GM18499 (cell line): ENCODE results near the gene EBF3.

ENCODE experiments used
- ATAC-seq: cut with Tn5 transposase; IDR thresholded peaks from one replicate; pipeline ENCODE4 v1.9.1; 2021; ENCODE audit warnings: moderate number of reproducible peaks; ENCODE audit not compliant: insufficient read depth, unreplicated experiment

The EBF3 gene

DNA sequence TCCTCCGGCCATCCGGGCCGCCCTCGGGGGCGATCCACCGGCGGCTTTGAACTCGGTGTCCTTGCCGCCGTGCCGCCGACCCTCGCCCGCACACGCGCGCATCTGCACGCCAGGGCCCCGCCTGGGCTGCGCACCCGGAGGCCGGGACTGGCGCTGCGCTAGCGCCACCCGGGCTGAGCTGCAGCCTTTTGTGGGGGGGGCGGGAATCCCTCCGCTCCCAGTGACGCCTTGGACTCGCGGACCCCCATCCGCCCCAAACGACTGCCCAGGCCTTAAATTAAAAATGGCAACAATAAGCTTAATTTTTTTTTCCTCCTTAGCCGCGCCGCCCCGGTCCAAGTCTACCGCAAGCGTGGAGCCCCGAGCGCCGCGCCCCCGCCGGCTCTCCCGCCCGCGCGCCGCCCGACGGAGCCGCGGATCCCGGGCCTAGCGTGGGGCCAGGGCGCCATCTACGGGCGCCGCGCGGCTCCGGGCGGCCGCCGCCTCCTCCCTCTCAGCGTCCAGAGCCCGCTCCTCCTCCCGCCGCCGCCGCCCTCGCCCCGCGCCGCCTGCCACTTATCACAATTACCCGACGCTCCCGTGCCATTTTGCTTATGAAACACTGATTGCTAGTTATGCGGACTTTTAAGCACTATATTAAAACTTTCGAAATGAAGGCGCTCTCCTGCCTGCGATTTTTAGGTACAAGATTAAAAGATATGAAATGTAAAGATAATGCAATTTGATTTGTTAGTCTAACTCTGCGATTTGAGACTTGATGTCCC is 7.5 kb upstream of the EBF3 start:
- no peak for ATAC-seq

DNA sequence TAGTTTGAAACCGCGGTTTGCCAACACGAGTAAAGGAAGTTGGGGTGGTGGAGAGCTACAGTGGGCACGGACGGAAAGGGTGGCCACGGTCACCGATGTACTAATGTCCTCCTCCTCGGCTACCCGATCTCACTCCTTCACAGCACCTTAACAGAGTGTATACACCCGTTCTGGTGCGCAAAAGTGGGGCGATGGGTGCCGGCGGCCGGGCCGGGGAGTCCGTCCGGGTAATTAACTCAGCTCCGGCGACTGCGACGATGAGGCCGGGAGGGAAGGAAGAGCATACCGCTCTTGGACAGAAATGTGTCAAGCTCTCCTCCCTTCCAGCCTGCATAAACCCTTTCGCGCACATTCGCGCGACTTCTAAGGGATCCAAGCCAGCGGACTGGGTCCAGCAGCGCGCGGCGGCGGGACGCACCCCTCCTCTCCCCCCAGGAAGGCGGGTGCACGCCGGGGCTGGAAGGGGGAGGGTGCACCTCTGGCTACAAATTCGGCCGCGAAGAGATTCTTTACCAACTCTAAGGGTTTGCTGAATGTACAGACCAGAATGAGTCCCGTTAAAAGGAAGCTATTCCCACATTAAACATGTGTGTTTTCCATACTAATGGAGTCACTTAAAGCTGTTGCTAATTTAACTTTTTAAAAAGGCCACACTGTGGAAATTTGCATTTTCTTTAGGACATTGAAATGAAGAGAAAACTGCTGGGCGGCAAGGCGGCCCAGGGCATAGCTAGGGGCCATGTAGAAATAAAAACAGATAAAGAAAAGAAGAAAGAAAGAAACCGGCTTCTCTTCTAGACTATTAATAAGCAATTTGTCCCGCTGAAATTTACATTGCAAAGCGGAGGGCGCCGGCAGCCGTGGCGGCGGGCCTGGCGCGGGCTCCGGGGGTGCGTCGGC is 6.6 kb upstream of the EBF3 start:
- no peak for ATAC-seq

DNA sequence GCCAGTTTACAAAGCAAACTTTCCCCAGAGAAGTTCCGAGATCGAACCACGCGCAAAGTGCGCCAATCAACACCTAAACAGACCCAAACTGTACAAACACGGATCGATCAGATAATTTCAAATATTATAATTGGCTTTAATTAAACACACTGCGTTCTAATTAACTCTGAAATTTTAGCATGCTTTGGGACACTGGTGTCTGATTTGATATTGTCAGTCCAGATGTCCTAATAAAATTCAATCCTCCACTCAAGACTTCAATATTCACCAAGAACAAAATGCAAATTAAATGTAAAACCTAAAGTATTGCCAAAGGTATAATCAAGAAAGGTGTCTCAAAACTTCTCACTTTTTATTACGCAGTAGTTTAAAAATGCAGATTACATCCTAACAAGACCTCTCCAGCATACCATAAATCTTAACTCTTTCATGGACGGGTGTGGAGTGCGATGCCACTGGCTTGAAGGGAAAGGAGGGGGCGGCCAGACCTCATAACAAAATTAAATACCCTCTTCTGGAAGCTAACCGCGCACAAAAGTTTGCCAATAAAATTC is 5.9 kb upstream of the EBF3 start:
- ATAC-seq, result no peak

DNA sequence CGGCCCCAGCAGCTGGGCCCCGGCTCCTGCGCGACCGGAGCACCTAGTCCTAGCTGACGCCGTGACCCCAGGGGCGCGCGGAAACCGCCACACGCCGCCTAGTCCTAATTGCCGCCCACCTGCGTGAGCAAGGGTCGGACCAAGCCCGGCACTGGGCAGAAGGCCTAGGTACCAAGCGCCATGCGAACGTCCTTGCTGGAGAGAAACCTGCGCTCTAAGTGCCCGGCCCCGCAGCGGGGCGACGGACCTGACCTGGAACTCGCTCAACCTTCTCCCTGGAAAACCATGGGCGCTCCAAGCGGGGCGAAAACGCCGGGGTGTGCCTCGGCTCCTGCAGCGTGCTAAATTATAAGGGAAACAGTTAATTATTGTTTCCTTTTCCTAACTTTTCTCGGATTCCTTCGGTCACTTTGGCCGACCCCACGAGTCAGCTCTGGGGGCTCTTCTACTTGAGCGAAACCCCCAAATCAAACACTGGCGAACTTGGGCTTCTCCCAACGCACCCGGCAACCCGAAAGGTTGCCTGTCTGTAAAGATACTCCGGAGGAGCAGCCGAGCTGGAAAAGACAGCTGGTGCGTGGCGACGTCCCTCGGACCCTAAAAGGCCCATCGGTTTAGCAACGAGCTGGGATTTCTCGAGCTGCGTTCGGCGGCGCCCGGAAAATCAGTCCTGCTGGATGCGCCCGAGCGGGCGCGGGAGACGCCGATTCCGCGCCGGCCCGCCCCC is 5.3 kb upstream of the EBF3 start:
- no peak for ATAC-seq

DNA sequence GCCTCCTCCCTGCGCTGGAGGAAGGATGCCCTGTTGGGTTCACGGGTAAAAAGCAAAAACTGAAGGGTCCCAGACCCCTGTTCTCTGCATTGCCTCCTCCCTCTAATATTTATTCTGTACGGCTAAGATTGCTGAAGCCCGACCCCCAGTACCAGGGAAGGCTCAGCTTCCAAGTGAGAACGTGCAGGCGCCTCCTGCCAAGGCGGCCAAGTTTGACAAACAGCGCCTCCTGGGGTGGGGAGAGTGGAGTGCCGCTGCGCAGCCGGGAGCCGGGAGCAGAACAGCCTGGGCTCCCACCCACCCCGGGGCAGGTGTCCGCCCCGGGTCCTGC is 4.7 kb upstream of the EBF3 start:
- no peak for ATAC-seq

DNA sequence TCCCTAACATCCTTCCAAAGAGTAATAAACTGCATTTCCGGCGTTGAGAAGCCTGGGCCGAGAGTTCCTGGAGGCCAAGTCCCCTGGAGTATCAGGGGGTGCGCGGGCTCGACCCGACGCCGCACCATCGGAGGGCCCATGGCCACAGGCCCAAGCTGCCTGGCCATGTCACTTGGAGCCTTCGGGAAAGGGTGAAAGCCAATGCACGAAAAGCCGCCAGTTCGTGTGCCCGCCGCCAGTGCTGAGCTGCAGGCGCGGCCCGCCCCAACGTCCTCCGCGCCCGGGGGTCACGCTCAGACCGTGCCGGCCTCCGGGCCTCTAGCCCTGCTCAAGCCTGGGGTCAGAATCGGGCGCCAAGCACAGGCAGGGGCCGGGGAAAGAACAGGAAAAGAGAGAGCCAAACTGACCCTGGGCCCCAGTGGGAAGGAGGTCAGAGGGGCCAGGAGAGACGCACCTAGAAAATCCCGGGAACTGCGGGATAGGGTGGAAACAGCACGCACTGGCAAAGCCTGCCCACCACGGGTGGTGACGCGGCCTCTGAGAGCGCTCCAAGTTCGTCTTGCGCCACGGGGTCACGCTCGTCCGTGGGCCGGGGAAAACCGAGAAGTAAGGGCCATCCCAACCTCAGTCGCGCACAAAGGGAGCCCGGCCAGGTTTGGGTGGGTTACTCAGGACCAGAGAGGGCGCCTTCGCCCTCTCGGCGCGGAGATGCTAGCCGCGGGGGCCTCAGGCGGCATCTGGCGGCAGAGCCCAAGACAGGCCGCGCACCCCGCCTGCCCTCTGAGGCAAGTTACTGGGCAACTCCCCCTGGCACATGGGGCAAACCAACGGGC is 4.2 kb upstream of the EBF3 start:
- ATAC-seq, result no peak

DNA sequence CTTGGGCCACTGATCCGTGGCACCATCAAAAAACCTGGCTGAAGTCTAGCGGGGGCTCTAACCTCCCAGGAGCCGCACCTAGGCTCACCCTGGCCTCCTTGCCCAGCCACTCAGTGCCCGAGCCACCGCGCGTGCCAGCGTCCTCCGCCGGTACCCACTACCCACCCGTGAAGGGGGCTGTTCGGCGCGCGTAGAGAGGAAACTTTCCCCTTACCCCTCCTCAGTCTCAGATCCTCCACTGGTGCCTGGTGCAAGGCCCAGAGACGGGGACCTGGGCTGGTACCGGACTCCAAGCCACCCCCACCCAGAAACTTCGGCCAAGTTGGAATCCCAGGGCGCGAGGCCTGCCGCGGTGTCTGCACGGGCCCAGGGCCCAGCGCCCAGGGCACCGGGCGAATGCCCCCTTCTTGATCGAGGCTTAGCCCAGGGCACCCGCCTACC is 3.5 kb upstream of the EBF3 start:
- no peak for ATAC-seq

DNA sequence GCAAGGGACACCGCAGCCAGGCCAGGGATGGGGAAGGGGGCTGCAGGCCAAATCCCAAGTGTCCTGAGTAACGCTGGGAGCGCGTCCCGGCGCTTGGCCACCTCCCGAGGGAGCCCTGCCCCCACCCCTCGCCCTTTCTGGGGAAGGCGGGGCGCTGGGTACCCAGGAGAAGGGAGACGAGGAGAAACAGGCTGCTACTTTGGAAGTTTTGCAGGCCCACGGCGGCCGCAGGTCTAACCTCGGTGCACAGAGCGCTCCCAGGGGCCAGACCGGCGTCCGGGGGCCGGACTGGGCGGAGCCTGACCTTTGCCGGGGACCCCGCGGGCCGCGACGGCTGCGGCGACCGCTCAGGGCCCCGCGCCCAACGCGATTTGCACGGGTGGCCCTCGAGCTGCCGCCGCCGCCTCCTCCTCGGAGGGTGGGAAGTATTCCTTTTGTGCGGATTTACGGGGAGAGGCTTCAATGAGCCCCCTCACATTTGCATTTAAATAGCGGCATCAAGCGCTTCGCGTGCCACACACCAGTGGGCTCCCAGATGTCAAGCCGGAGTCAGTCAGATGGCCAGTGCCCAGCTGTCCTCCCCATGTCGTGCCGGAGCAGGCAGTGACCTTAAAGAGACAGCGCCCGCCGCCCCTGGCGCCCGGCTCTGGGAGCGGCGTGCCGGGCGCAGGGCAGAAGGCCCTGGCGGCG is 3.0 kb upstream of the EBF3 start:
- no peak for ATAC-seq

DNA sequence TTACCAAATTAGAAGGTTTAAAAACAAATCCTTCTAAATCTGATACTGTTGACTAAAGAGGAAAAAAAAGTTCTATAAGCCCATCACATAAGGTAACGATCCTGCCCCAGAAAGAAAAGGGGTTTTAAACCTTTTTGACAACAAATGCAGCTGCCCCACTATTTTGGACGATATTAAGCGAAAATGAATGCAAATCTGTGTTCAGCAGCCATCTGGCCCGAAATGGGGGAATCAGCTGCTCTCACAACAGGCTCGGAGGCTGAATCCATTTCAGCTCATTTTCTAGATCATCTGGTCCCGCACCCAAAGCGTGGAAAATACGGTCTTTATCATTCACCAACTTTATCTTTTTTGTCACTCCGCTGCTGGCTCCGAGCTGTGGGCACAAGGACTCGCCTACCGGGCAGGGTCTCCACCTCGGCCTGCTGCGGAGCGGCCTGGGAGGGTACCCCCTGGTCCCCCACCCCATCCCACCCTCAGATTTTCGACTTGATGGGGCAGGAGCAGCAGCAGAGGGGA is 2.4 kb upstream of the EBF3 start:
- no peak for ATAC-seq

DNA sequence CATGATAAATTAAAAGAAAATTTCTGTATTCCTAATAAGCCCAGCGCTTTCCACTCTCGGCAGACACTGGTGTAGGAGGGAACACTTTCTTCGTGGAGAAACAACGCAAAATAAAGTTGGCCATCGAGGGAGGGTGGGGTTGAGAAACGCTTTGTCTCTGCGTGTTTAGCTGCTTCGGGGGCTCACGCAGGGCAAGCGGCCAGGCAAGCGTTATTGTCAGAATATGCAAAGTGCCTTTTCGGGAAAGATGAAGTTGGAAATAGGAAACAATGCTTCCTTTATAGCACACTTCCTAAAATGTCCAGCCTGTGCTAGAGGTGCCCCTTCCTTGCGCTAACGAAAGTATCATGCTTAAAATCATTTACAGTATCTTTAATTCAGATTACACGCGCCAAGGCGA is 1.9 kb upstream of the EBF3 start:
- no peak for ATAC-seq

DNA sequence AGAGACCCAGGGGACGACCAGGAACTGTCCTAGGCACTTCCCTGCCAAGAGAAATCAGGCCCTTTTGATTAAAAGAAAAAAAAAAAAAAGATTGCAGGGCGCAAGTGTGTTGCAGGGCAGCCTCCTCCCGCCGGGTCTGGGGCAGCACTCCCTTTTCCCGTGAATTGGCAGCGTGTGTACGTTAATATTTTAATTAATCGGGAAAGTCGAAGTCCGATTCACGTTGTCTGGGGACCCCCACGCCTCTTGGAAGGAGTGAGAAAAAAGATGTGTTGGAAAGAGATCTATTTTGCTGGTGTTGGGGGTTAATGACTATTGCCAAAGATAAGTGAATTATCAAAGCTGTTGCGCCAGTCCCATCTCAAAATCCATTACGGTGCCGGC is 1.3 kb upstream of the EBF3 start:
- no peak for ATAC-seq

DNA sequence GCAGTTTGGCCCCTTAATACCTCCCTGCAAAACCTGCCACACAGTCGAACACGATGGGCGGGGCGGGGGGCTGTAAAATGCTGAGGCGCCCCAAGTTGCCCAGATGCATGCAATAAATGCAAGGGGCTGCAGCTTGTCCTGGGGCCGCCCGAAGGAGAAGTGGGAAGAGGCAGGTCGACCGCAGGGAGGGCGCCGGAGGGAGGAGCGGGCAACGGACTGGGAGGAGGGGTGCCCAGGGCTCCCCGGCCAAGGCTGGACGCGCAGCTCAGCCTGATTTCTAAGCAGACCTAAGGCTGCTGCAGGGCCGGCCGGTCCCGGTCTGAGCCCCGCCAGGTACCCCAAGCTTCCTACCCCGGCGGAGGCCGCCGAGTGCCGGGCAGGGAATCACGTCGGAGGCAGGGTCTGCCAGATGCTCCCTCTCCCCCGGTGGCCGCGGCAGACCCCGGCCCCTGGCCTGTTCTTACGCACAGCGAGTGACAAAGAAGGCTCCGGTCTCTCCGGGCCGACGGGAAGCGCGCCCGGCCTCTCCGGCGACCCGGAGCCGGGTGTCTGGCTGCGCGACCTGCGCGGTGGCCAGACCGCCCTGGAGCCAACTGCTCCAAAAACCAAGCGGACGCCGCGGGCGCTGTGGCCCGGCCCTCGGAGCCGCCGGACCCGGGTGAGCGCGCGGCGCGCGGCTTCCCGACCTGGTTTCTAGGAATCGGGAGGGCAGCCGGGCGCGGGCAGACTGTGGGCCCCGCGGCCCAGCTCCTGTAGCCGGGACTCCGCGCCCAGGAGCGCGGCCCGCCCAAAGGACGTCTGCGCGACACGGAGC is 744 bp upstream of the EBF3 start:
- ATAC-seq, result no peak

DNA sequence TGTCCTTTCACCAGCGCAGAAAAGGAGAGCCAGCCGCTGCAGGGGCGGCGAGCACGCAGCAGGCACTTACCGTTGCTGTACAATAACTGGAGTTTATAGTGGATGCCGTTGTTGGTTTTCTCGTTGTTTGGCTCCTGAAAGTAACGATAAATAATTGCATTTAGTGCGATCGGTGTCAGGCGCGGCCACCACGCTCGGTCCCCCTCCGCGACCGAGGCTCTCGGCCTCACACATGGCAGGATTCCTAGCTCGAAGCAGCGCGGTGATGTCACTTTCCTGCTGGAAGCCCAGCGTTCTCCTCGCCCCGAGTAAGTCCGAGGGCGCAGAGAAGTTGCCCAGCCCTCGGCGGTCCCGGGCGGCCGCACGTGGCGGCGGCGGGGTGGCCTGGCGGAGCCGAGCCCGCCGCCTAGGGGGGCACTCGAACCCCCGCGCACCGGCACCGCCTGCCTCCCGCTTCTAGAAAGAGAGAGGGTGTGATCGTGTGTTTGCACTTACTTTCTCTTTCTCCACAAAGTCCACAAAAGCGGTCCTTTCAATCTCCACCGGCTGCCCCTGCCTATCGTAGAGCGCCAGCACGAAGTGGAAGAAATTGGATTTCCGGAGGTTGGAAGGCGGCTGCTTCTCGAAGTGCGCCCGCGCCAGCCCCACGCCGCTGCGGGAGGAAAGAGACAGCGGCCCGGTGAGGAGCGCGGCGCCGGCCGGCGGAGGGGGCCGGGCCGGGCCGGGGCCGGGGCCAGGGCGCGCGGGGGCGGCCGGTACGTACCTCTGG is 1.0 kb downstream of the EBF3 start:
- ATAC-seq, result no peak

DNA sequence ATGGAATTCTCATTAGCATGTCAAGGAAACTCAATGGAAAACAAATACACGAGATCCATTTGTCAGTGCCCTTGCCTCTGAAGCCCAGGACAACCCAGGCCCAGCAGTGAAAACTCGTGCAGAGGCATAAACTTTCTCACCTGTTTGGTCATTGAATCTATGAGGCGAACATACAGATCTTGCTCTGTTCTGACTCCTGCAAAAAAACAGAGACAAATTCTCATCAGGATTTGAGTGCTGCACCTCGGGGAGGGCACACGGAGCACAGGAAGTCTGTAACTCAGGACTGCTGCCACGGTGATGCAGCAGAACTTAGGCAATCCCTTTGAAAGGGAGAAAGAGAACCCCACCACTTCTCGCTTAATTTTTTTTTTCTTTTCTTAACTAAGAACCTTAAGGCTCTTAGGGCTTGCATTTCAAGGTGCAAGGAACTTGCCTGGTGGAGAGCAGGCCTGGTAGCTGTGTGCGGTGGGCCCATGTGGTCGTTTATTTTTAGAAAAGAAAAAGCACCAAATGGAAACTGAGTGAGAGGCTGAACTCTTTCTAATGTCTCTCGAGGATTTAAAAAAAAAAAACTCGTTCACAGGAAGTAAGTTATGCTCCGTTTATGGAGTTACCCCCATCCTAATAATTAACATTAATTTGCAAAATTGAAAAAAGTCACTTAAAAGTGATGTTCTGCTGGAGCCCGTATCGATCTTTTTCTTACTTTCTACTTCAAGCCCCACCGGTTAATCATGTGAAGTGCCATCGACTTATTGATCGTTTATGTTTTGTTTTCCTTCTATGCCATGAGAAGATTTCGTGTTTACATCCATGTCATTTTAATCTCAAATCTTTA is 1.8 kb downstream of the EBF3 start:
- ATAC-seq, result no peak

DNA sequence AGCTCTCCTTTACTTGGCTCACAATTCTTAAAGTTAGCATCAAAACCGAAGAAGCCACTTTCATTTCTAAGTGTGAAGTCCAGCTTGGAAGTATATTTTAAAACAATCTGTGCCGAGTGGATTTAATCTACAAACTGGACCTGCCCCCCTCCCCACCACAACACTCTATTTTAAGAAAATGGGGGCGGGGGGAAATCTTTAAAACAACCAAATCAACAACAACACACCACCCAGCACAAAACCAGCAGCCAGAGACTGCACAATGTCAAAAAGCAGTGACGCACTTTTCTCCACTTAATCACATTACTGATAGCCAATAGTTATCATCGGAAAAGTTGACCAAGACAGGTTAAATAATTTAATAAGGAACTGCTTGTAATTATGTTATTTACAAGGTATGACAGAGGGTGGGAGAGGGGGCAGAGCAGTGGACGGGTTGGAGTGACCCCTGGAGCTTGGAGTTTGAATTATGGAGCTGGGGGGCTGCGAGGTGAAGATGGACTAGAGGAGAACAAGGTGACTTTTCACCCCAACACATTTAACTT is 2.8 kb downstream of the EBF3 start:
- ATAC-seq, result no peak

DNA sequence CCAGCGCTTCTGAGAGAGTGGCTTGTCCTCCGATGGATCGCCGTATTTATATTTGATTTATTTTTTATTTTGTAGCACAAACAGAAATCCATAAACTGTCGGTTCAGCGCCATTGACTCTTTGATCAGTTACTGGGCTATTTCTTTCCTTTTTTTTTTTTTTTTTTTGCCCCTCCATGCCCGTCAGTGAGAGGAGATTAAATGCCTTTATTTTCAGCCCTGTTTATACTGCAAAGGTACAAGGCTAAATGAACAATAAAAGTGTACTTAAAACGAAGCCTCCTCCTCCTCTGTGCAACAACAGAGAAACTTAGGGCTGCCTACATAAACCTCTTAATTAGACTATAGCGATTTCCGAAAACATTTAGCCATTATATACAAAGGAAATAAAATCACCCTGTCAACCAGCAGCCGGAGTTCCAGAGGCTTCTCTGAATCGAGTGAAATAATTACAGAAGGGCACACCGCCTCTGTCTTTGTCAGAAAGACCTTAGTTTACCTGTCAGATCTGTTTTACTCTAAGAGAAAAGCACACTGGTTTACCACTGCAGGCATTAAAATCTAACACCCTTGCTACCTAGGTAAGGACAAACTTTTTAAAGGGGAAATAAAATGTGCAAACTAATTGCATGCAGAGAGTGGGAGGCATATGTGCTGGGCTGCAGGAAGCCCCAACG is 3.5 kb downstream of the EBF3 start:
- no peak for ATAC-seq
